ENCODE results near the gene XNDC1N.

DNA sequence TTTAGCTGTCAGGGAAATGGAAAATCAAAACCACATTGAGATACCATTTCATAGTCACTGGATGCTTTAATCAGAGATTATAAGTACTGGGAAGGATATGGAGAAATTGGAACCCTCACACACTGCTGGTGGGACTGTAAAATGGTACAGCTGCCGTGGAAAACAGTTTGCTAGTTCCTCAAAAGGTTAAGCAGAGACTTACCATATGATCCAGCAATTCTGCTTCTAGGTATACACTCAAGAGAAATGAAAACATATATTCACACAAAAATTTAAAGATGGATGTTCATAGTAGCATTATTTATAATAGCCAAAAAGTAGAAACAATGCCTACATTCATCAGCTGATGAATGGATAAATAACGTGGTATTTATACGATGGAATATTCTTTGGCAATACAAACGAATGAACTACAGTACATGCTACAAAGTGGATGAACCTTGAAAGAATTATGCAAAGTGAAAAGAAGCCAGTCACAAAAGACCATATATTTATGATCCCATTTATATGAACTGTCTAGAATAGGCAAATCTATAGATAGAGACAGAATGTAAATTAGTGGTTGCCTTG lies 23.4 kb upstream of the XNDC1N start:
- TF ChIP-seq, protein P1, sequence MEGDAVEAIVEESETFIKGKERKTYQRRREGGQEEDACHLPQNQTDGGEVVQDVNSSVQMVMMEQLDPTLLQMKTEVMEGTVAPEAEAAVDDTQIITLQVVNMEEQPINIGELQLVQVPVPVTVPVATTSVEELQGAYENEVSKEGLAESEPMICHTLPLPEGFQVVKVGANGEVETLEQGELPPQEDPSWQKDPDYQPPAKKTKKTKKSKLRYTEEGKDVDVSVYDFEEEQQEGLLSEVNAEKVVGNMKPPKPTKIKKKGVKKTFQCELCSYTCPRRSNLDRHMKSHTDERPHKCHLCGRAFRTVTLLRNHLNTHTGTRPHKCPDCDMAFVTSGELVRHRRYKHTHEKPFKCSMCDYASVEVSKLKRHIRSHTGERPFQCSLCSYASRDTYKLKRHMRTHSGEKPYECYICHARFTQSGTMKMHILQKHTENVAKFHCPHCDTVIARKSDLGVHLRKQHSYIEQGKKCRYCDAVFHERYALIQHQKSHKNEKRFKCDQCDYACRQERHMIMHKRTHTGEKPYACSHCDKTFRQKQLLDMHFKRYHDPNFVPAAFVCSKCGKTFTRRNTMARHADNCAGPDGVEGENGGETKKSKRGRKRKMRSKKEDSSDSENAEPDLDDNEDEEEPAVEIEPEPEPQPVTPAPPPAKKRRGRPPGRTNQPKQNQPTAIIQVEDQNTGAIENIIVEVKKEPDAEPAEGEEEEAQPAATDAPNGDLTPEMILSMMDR (IDR thresholded peaks at IDR 0.05) = no peak
- no peak for TF ChIP-seq POLR2AphosphoS5 (IDR thresholded peaks at IDR 0.05)
